Astrocyte (in vitro differentiated cells and primary cell): ENCODE results near the gene TRIM59. TPM values are rescaled to one million over a fixed set of nuclear protein-coding genes. Genes with fewer than 3 reads are reported as not detected.

Experiments used
- DNase-seq: peaks from one replicate; pipeline ENCODE4 v3.0.0-alpha.2; 2010; ENCODE audit warnings: low read depth
- FAIRE-seq: peaks from 2 replicates; lab custom pipeline; 2011; peaks lifted over from hg19 to GRCh38; lab: Jason Lieb, UNC
- H2AFZ ChIP-seq: 2 replicates; pipeline ENCODE4 v1.6.0; 2012; ENCODE audit warnings: low read depth, low read length, inconsistent platforms
- H3K27ac ChIP-seq: 2 replicates; pipeline ENCODE4 v1.5.1; 2011; ENCODE audit warnings: low read depth, low read length, inconsistent platforms
- H3K27me3 ChIP-seq: 2 replicates; pipeline ENCODE4 v1.6.0; 2011; ENCODE audit warnings: low read length, inconsistent platforms; ENCODE audit not compliant: insufficient read depth
- H3K36me3 ChIP-seq: 2 replicates; pipeline ENCODE4 v1.5.1; 2011; ENCODE audit warnings: low read length, inconsistent platforms; ENCODE audit not compliant: insufficient read depth
- H3K4me1 ChIP-seq: 2 replicates; pipeline ENCODE4 v1.5.1; 2011; ENCODE audit warnings: low read length, inconsistent platforms; ENCODE audit not compliant: insufficient read depth
- H3K4me2 ChIP-seq: 2 replicates; pipeline ENCODE4 v1.6.0; 2012; ENCODE audit warnings: low read length, inconsistent platforms
- H3K4me3 ChIP-seq: 2 replicates; pipeline ENCODE4 v1.5.1; 2011; ENCODE audit warnings: low read depth, mild to moderate bottlenecking, low read length, inconsistent platforms; ENCODE audit not compliant: insufficient read depth
- H3K79me2 ChIP-seq: 2 replicates; pipeline ENCODE4 v1.6.0; 2012; ENCODE audit warnings: mild to moderate bottlenecking, low read length, inconsistent platforms; ENCODE audit not compliant: insufficient read depth
- H3K9ac ChIP-seq: 2 replicates; pipeline ENCODE4 v1.6.0; 2012; ENCODE audit warnings: mild to moderate bottlenecking, low read length, inconsistent platforms
- H3K9me3 ChIP-seq: 2 replicates; pipeline ENCODE4 v1.5.1; 2012; ENCODE audit warnings: low read depth, mild to moderate bottlenecking, low read length, inconsistent platforms; ENCODE audit not compliant: insufficient read depth
- H4K20me1 ChIP-seq: 2 replicates; pipeline ENCODE4 v1.6.0; 2012; ENCODE audit warnings: low read length, inconsistent platforms; ENCODE audit not compliant: insufficient read depth
- H3K27ac Mint-ChIP-seq: one replicate; pipeline ENCODE4 v1.8.0; 2021; ENCODE audit warnings: mild to moderate bottlenecking, mixed read lengths; ENCODE audit not compliant: unreplicated experiment
- H3K27me3 Mint-ChIP-seq: one replicate; pipeline ENCODE4 v1.8.0; 2021; ENCODE audit warnings: low read depth, mixed read lengths; ENCODE audit not compliant: unreplicated experiment
- H3K36me3 Mint-ChIP-seq: one replicate; pipeline ENCODE4 v1.8.0; 2021; ENCODE audit warnings: low read depth, mixed read lengths; ENCODE audit not compliant: unreplicated experiment
- H3K4me1 Mint-ChIP-seq: one replicate; pipeline ENCODE4 v1.8.0; 2021; ENCODE audit warnings: low read depth, mixed read lengths; ENCODE audit not compliant: unreplicated experiment
- H3K4me3 Mint-ChIP-seq: one replicate; pipeline ENCODE4 v1.8.0; 2021; ENCODE audit warnings: mild to moderate bottlenecking, moderate library complexity, mixed read lengths; ENCODE audit not compliant: unreplicated experiment
- H3K9me3 Mint-ChIP-seq: one replicate; pipeline ENCODE4 v1.8.0; 2021; ENCODE audit warnings: mild to moderate bottlenecking, mixed read lengths; ENCODE audit not compliant: unreplicated experiment
- CTCF ChIP-seq: IDR thresholded peaks from 2 replicates; pipeline ENCODE4 v1.5.1; 2011; ENCODE audit warnings: low read depth, mild to moderate bottlenecking, inconsistent platforms, low read length, moderate library complexity; ENCODE audit not compliant: insufficient read depth
- EZH2 ChIP-seq: IDR thresholded peaks from 2 replicates; pipeline ENCODE4 v1.6.1; 2012; ENCODE audit warnings: mild to moderate bottlenecking, low read length, inconsistent platforms; ENCODE audit not compliant: insufficient read depth
- total RNA-seq: library from RNA; stranded (reverse); gene quantifications from 2 replicates; pipeline ENCODE4 v1.2.1, GENCODE V29; 2021

TRIM59 gene
- total RNA-seq, 1 donor from 2014 or later, result 20.6 TPM

GRCh38 chr3:160444411-160444810, 5.2 kb downstream of the TRIM59 start:
- DNase-seq, result no peak
- Mint-ChIP-seq H3K27me3 (no peaks in the 10 kb centered on the region), H3K9me3 (peaks cover 1% of the 10 kb centered on the region), H3K27ac (no peak overlapping the region), H3K36me3 (peaks cover 13% of the 10 kb centered on the region), H3K4me1 (peaks cover 9% of the 10 kb centered on the region), H3K4me3 (no peak overlapping the region)
- H3K4me2 ChIP-seq, result no peak overlapping the region
- H4K20me1 ChIP-seq, result peaks cover 12% of the 10 kb centered on the region
- H2AFZ ChIP-seq, result no peak overlapping the region
- no peak for TF ChIP-seq CTCF
- no peak for TF ChIP-seq EZH2
- no peaks in the 10 kb centered on the region for H3K9me3 ChIP-seq
- H3K4me1 ChIP-seq, result peaks cover 9% of the 10 kb centered on the region
- FAIRE-seq, result no peak
- no peaks in the 10 kb centered on the region for H3K27me3 ChIP-seq
- H3K9ac ChIP-seq, result no peak overlapping the region
- no peak overlapping the region for H3K4me3 ChIP-seq
- H3K36me3 ChIP-seq, result peaks cover 12% of the 10 kb centered on the region
- no peak overlapping the region for H3K27ac ChIP-seq
- peaks cover 99% of the 10 kb centered on the region for H3K79me2 ChIP-seq

- TF ChIP-seq CTCF (no peak), EZH2 (no peak)
- Histone ChIP-seq H3K79me2 (peaks cover 98% of the 10 kb centered on the region), H3K27ac (no peak overlapping the region), H4K20me1 (peaks cover 5% of the 10 kb centered on the region), H2AFZ (no peak overlapping the region), H3K9me3 (no peaks in the 10 kb centered on the region), H3K4me3 (no peak overlapping the region), H3K4me2 (no peak overlapping the region), H3K9ac (no peak overlapping the region), H3K4me1 (no peaks in the 10 kb centered on the region), H3K27me3 (no peaks in the 10 kb centered on the region), H3K36me3 (peaks cover 32% of the 10 kb centered on the region)
- H3K4me3 Mint-ChIP-seq, result no peak overlapping the region
- DNase-seq (no peak), FAIRE-seq (no peak)
- H3K9me3 Mint-ChIP-seq, result no peaks in the 10 kb centered on the region
- no peaks in the 10 kb centered on the region for H3K27me3 Mint-ChIP-seq
- H3K27ac Mint-ChIP-seq, result no peak overlapping the region
- peaks cover 5% of the 10 kb centered on the region for H3K4me1 Mint-ChIP-seq
- H3K36me3 Mint-ChIP-seq, result peaks cover 17% of the 10 kb centered on the region
These were observed 8.9 kb downstream of the TRIM59 start for GRCh38 chr3:160440687-160441086.

- Histone ChIP-seq H3K4me2 (no peak overlapping the region), H3K79me2 (peaks cover 97% of the 10 kb centered on the region), H4K20me1 (peaks cover 5% of the 10 kb centered on the region), H2AFZ (no peak overlapping the region), H3K9ac (no peak overlapping the region), H3K27ac (no peak overlapping the region), H3K36me3 (peaks cover 37% of the 10 kb centered on the region), H3K9me3 (no peaks in the 10 kb centered on the region), H3K4me1 (no peaks in the 10 kb centered on the region), H3K27me3 (no peaks in the 10 kb centered on the region), H3K4me3 (no peak overlapping the region)
- no peak overlapping the region for H3K27ac Mint-ChIP-seq
- DNase-seq (no peak), FAIRE-seq (no peak)
- TF ChIP-seq EZH2 (no peak), CTCF (no peak)
- H3K9me3 Mint-ChIP-seq, result no peaks in the 10 kb centered on the region
- no peak overlapping the region for H3K4me3 Mint-ChIP-seq
- H3K4me1 Mint-ChIP-seq, result peaks cover 3% of the 10 kb centered on the region
- peaks cover 8% of the 10 kb centered on the region for H3K36me3 Mint-ChIP-seq
- H3K27me3 Mint-ChIP-seq, result no peaks in the 10 kb centered on the region
These were observed 12.5 kb downstream of the TRIM59 start for GRCh38 chr3:160437083-160437455.
